ENCODE measurements around the gene BIRC2.

DNA sequence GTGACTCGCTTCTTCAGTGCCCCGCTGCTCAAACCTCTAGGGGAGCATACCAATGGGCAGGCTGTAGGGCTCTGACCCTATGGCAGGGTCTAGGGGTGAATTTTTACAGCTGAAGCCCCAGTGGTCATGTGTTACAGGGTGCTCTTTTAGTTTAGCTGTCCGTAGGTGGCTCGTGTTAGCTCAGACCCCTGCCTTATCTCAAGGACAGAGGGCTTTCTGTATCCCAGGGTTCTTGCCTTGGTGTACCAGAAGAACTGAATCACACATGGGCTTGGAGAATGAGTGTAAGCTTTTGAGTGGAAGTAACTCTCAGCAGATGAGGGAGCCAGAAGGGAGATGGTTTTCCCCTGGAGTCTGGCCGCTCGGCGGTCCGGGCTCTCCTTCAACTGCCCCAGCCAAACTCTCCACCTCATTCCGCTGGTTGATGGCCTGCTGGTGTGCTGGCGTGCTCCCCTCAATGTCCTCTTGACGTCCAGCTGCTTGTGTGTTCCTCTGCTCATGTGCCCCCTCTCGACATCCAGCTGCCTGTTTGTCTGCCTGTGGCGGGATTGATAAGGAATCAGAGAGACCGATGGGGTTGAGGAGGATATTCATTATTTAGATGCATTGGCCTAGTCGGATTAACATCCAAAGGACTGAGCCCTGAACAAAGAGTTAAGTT is 37.5 kb downstream of the BIRC2 start:
- TF ChIP-seq, protein P1, sequence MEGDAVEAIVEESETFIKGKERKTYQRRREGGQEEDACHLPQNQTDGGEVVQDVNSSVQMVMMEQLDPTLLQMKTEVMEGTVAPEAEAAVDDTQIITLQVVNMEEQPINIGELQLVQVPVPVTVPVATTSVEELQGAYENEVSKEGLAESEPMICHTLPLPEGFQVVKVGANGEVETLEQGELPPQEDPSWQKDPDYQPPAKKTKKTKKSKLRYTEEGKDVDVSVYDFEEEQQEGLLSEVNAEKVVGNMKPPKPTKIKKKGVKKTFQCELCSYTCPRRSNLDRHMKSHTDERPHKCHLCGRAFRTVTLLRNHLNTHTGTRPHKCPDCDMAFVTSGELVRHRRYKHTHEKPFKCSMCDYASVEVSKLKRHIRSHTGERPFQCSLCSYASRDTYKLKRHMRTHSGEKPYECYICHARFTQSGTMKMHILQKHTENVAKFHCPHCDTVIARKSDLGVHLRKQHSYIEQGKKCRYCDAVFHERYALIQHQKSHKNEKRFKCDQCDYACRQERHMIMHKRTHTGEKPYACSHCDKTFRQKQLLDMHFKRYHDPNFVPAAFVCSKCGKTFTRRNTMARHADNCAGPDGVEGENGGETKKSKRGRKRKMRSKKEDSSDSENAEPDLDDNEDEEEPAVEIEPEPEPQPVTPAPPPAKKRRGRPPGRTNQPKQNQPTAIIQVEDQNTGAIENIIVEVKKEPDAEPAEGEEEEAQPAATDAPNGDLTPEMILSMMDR (IDR thresholded peaks at IDR 0.05; ENCODE audit: low read depth, low read length, missing input control): no peak
- no peak for TF ChIP-seq FOXA1 (IDR thresholded peaks at IDR 0.05)
- TF ChIP-seq, protein P2, sequence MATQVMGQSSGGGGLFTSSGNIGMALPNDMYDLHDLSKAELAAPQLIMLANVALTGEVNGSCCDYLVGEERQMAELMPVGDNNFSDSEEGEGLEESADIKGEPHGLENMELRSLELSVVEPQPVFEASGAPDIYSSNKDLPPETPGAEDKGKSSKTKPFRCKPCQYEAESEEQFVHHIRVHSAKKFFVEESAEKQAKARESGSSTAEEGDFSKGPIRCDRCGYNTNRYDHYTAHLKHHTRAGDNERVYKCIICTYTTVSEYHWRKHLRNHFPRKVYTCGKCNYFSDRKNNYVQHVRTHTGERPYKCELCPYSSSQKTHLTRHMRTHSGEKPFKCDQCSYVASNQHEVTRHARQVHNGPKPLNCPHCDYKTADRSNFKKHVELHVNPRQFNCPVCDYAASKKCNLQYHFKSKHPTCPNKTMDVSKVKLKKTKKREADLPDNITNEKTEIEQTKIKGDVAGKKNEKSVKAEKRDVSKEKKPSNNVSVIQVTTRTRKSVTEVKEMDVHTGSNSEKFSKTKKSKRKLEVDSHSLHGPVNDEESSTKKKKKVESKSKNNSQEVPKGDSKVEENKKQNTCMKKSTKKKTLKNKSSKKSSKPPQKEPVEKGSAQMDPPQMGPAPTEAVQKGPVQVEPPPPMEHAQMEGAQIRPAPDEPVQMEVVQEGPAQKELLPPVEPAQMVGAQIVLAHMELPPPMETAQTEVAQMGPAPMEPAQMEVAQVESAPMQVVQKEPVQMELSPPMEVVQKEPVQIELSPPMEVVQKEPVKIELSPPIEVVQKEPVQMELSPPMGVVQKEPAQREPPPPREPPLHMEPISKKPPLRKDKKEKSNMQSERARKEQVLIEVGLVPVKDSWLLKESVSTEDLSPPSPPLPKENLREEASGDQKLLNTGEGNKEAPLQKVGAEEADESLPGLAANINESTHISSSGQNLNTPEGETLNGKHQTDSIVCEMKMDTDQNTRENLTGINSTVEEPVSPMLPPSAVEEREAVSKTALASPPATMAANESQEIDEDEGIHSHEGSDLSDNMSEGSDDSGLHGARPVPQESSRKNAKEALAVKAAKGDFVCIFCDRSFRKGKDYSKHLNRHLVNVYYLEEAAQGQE (IDR thresholded peaks at IDR 0.05): no peak
- no peak for TF ChIP-seq JUND (IDR thresholded peaks at IDR 0.05)
- TF ChIP-seq, protein P3, sequence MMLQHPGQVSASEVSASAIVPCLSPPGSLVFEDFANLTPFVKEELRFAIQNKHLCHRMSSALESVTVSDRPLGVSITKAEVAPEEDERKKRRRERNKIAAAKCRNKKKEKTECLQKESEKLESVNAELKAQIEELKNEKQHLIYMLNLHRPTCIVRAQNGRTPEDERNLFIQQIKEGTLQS (IDR thresholded peaks at IDR 0.05): no peak
- no peak for TF ChIP-seq RAD21 (IDR thresholded peaks at IDR 0.05)

Data from liver (tissue), 3 donors.